GM21528 (cell line): ENCODE measurements around the gene KIAA1958.
"Not testable (repeated sequence)": the region's sequence is repeated elsewhere in the genome, so short reads cannot be mapped to it uniquely, and the experiment has no call there.

ENCODE experiments used
- ATAC-seq: cut with Tn5 transposase; IDR thresholded peaks from one replicate; pipeline ENCODE4 v1.9.1; 2021; ENCODE audit warnings: mild to moderate bottlenecking, moderate library complexity; ENCODE audit not compliant: unreplicated experiment, low FRiP score

Gene KIAA1958

GRCh38 chr9:112631313-112632070 is 144.9 kb downstream of the KIAA1958 start:
- no peak for ATAC-seq

GRCh38 chr9:112640311-112640710 is 153.7 kb downstream of the KIAA1958 start:
- ATAC-seq: no peak

GRCh38 chr9:112642126-112642525 is 155.5 kb downstream of the KIAA1958 start:
- no peak for ATAC-seq

- ATAC-seq: no peak
These were observed 161.0 kb downstream of the KIAA1958 start for GRCh38 chr9:112647596-112647995.

- ATAC-seq: no peak
These were observed 162.0 kb downstream of the KIAA1958 start for GRCh38 chr9:112648624-112649023.

GRCh38 chr9:112654282-112654681 is 167.7 kb downstream of the KIAA1958 start:
- ATAC-seq: no peak

GRCh38 chr9:112655668-112656067 is 169.0 kb downstream of the KIAA1958 start:
- ATAC-seq: no peak

GRCh38 chr9:112659906-112660305 is 173.3 kb downstream of the KIAA1958 start:
- no peak for ATAC-seq

GRCh38 chr9:112663681-112664080 is 177.1 kb downstream of the KIAA1958 start:
- ATAC-seq: no peak

- ATAC-seq: no peak
These were observed 177.9 kb downstream of the KIAA1958 start for GRCh38 chr9:112664531-112664930.

GRCh38 chr9:112665347-112665746 is 178.7 kb downstream of the KIAA1958 start:
- no peak for ATAC-seq

GRCh38 chr9:112669326-112669725 is 182.7 kb downstream of the KIAA1958 start:
- no peak for ATAC-seq

GRCh38 chr9:112670991-112671625 is 184.5 kb downstream of the KIAA1958 start:
- no peak for ATAC-seq

GRCh38 chr9:112673221-112673620 is 186.6 kb downstream of the KIAA1958 start:
- ATAC-seq: not testable (repeated sequence)

GRCh38 chr9:112677040-112677439 is 190.4 kb downstream of the KIAA1958 start:
- no peak for ATAC-seq

GRCh38 chr9:112680731-112681402 is 194.2 kb downstream of the KIAA1958 start:
- ATAC-seq: no peak

GRCh38 chr9:112689161-112689740 is 202.6 kb downstream of the KIAA1958 start:
- no peak for ATAC-seq

GRCh38 chr9:112694706-112695555 is 208.3 kb downstream of the KIAA1958 start:
- no peak for ATAC-seq

GRCh38 chr9:112696461-112696860 is 209.8 kb downstream of the KIAA1958 start:
- no peak for ATAC-seq

- ATAC-seq: peak; percentile 83
These were observed 212.6 kb downstream of the KIAA1958 start for GRCh38 chr9:112699230-112699629.
